Measurements from ENCODE around the gene MMP21.
A peak's percentile ranks its signal among the peaks of the same experiment; 100 is the strongest.

MMP21 gene, protein sequence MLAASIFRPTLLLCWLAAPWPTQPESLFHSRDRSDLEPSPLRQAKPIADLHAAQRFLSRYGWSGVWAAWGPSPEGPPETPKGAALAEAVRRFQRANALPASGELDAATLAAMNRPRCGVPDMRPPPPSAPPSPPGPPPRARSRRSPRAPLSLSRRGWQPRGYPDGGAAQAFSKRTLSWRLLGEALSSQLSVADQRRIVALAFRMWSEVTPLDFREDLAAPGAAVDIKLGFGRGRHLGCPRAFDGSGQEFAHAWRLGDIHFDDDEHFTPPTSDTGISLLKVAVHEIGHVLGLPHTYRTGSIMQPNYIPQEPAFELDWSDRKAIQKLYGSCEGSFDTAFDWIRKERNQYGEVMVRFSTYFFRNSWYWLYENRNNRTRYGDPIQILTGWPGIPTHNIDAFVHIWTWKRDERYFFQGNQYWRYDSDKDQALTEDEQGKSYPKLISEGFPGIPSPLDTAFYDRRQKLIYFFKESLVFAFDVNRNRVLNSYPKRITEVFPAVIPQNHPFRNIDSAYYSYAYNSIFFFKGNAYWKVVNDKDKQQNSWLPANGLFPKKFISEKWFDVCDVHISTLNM

DNA sequence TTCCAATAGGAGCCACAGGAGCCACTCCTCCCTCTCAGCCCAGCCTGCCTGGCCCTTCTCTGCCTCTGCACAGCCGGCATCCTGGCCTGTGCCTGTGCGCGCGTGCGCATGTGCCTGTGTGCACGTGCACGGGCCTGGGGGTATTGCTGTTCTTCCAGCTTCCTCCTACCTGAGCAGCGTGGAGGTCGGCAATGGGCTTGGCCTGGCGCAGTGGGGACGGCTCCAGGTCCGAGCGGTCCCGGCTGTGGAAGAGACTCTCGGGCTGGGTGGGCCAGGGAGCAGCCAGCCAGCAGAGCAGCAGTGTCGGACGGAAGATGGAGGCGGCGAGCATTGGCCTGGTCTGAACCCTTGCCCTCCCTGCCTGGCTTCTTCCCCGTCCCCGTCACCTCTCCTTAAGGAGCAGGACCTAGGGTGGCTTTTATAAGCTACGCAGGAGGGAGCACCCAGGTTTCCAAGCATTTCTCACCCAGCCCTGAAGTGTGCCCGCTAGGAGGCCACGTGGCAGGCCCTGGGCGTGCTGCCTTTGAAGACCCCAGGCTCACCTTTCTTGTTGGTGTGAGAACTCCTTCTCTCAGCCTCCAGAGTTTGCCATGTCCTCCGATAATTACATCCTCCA, at the start of gene MMP21:
TSS of gene MMP21 (minus strand) at position 331 of the 616 bp plus-strand sequence. CDS start at position 331, 0 bp downstream.
- DNase-seq (ENCODE audit: low read depth), result no peak

DNA sequence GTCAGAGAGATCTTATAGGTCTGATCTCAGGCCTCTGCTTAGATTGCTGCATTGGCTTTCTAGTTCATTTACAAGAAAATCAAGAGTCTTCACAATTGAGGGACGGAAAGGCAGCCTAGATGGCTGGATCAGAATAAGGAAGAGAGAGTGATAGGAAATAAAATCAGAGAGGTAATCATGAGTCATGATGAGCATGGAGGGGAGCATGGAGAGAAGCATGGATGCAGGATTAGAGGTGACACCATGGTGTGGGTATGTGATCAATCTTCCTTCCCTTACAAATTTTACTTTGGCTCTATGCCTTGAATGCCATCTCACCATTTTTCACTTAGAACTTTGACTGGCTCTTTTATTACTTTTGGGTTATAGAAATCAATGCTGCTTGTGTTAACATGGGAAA, 49.1 kb upstream of the MMP21 start:
- DNase-seq (ENCODE audit: low read depth), result no peak

DNA sequence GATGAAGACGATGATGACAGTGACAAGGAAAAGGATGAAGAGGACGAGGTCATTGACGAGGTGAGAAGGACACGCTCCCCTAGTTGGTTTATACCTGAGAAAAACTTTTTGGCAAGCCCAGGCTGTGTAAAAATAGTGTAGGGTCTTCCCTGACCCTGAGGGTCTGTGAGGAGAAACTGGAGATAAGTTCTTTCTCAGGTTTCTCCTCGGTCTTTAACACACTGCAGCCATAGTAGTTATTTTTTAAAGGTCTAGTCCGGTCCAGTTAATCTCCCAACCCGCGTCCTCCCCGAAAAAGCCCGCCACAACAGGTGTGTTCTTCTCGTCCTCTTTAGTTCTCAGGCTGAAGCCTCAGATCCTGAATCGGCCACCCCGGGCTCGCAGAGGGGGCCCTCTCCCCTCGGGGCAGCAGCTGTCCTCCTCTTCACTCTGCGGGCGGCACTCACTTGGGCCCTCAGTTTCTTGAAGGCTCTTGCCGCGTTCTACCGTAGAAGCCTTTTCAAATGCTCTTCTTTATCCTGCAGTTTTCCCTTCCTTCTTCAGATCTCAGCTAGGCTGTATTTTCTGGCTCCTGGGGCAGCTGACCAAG, 48.1 kb upstream of the MMP21 start:
- DNase-seq (ENCODE audit: low read depth), result no peak

DNA sequence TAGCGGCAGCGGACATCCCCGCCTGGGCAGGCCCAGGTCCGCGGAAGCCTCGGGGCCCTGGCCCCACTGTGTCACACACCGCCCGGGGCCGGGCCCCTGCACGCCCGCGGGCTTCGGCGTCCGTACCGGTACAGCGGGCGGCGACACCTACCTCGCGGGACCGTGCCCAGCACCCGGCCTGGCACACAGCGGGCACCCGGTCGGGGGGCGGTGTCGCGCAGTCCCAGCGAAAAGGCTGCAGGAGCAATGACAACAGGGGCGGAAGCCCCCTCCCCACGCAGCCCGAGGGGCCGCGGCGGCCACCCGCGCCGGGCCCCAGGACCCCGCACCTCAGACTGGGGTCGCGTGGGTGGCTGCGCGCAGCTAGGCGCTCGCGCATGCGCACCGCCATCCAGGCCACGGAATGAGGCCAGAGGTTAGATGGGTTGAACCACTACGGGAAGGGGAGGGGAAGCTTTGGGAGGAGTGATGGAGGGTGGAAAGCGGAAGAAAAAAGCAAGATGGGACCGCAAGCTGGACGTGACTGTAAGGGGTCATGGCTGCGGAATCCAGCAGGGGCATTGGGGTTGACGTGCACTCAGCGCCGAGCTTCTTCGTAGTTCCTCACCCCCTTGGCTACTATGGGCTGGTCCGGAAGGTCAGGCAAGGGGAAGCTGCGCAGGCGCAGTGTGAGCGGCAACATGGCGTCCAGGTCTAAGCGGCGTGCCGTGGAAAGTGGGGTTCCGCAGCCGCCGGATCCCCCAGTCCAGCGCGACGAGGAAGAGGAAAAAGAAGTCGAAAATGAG, 47.4 kb upstream of the MMP21 start, which contains the start of the genes BCCIP and UROS:
TSS of gene BCCIP (plus strand) at position 669 of the 785 bp plus-strand sequence. CDS start at position 681, 12 bp downstream.
TSS of gene UROS (minus strand) at position 381 of the 785 bp plus-strand sequence. CDS start 6,759 bp downstream, outside the sequence.
- DNase-seq (ENCODE audit: low read depth), result peak; percentile 82

DNA sequence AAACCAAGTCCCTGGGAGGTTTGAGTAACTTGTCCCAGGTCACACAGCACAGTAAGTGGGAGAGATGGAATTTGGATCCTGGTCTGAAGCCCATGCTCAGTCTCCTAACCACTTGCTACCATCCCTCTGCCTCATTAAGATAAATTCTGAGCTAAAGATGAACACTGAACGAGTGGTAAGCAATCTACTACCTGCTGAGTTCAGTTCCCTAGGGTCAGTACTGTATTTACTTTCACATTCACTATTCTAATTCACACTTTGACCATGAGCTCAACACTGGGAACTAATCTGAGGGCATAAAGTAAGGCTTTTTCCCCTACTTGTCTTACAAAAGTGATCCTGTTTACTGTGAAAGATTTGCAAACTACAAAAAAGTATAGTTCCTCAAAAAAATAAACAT, 45.1 kb upstream of the MMP21 start:
- DNase-seq (ENCODE audit: low read depth), result no peak

DNA sequence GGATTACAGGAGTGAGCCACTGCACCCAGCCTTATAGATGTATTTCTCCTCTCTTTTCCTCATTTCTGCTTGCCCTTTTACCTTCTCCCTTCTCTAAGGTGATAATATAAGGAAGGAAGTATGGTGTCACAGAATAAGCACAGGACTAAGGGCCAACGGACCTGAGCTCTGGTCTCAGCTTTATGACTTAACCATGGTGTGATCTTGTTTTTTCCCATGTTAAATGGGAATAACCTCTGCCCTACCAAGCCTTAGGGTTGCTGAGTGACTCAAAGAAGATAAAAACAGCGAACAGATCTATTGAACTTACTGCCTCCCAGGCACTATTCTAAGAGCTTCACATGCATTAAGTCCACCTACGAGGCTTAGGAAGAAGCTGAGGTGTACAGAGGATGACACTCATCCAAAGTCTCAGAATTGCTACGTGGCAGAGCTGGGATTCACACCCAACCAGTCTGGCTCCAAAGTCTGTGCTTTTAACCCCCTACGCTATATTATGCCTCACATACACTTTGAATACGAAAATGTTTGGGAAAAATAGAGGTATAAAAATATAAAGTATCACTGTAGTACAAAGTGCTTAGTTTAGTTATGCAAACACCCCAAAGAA, 41.8 kb upstream of the MMP21 start:
- no peak for DNase-seq (ENCODE audit: low read depth)

DNA sequence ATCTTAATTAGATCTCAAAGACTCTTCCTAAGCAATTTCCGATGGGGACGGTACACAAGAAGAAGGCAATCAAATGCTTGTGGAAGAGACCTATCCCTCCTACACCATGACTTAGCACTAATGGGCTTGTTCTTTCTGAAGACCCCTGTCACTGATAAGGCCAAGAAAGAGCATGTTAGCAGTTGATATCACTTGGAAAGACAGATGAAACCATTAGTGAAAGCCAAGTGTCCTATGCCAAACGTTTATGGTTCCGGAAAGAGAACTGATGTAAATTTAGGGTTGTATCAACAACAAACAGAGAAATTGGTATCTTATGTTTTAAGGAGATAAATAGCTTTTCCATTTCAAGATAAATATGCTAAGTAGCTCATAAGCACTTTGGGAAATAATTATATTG, 40.9 kb upstream of the MMP21 start:
- no peak for DNase-seq (ENCODE audit: low read depth)

DNA sequence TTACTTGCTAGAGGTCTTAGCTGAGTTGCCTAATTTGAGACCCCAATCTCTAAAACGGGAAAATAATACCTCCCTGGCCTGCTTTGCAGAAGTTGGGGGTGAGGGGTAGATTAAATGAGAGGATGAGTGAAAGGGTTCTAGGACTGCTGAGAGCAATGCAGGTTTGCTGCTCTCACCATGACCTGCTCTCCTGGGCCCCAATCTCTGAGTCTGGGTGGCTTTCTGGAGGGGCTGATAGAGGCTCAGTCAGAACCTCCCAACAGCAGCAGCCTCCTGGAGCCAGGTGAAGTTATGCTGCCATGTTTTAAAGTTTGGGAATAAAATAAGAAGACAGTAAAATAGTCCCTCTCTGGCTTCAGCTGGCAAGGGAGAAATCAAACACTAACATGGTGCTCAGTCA, 40.1 kb upstream of the MMP21 start:
- no peak for DNase-seq (ENCODE audit: low read depth)

DNA sequence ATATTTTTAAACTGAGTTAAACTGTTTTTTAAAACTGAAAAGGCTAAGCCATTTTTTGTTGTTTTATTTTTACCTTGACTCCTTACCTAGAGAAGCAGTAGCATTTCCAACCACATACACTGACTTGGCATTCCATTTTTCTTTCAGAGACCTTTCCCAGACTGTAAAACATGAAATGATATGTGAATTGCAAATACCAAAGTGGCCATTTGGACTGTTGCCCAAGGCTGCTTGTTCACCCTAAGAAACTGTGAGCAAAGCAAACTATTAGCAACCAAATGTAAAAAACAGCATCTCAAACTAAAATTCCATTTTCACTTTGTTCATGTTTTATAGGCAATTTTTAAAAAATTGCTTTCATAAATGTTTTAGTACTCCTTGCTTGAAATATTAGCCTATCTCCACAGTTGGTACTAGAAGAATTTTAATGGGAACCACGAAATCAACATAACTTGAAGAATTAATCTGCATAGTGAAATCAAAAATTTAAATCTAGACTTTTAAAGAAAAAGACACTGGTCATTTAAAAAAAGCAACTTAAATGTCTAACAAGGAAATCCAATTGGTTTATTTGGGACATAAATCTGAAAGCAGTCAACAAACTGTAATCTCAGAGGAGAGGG, 36.6 kb upstream of the MMP21 start:
- no peak for DNase-seq (ENCODE audit: low read depth)

DNA sequence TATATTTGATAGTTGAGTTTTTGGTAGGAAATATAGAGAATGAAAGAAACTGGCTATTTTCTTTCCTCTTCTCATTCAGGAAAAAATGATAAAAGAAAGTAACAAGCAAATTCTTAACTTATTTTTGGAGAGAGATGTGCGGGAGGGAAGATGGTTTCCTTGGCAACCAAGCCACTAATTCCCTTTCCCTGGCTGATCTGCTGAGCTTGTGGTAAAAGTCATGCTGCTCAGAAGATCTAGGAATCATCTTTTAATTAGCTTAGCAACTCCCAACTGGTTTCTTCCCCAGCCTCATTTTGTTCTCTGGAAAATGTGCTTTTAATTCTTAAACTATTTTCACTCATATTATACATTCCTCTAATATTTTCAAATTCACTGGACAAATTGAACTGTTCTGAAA, 35.6 kb upstream of the MMP21 start:
- no peak for DNase-seq (ENCODE audit: low read depth)

DNA sequence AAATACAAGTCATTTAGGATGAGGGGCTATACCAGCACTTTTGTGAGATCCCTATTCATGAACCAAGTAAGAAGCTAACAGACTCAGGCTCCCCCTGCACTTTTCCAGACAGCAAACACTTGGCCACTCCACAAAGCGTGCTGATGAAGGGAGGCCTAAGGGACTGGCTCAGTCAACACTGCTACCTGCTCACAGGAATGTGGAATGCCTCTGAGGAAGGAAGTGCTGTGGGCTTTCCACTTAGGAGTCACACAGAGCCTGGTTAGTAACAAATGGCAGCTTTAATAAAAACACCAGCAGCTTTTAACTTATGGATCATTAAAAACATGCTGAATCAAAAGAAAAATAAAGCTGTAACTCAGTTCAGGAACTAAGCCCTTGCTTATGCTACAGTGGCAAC, 32.4 kb upstream of the MMP21 start:
- DNase-seq (ENCODE audit: low read depth), result no peak

DNA sequence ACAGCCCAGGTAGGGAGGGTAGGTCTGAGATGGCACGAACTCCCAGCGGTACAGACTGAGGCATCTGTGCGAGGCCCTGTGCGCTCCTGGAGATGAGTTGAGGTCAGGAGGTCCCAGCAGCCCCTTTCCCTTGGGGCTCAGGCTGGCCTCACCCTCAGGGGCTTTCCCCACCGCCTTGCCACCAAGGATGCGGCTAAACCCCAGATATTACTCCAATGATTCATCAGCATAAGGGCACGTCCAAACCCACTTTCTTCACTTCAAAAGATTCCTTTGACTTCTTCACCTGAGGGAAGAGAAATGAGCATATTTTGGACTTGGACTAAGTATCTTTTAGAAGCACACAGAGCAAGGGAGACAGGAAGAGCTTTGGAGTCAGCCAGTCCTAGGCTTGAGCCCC, 27.1 kb upstream of the MMP21 start:
- no peak for DNase-seq (ENCODE audit: low read depth)

DNA sequence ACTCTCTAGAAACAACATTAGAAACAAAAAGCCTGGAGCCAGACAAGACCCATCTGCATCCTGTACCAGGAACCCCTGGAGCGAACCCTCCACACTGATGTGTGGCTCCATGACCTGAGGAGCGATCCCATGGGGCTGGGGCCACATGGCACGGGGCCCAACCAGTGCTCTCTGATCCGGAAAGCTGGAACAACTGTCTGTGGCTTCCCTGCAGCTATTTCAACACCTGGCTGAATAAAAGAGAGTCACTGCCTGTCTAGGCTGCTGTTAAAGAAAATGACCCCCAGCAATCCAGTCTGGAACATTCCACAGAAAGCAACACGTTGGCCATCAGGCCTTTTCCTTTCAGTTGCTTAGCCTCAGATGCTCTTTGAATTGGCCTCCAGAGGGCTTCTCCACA, 26.5 kb upstream of the MMP21 start:
- DNase-seq (ENCODE audit: low read depth), result no peak

DNA sequence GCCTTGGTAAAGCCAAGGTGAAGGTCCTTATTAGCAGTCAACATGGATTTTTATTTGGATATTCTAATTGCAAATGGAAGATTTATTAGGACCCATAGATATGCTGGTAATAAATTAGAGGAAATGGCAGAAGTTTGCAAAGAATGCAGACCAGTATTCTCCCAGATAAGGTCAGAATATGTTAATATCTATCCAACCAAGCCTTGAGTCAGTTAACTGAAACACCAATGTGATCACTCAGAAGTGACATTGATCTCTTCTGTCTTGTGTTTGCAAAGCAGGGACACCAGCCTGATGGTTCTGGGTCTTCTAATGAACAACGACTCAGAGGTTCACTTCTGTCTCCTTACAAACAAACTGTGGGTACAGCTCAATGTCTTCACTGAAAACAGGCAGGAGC, 26.0 kb upstream of the MMP21 start:
- DNase-seq (ENCODE audit: low read depth), result no peak

DNA sequence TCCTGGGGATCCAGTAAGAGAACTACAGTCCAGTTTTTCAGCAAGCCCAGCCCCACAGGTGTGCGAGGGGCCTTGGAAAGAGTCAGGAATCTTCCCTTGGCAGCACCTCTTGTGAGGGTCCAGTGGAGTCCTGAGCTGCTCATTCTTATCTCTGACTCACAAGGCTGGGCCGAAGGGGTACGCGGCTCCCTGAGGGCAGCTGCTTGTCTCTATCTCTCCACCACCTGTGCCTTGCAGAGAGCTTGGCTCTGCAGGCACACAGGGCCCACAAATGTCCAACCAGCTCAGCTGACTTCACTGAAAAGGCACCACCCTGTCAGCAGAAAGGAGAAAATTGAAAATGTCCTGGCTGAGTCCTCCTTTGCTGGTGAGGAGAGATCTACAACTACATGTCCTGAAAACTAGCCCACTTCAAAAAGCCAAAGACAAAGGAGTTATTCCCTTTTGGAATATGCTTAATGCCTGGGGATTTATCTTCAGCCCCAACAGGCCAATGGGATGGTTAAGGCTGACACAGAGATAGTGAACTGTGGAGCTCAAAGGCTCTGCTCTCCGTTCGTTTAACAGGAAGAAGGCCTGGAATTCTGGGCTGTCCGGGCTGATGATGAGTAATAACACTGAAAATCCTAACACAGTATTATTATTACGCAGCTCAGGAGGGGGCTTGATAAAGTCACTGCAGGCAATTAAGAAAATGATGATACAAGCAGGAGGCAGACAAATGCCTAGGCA, 24.0 kb upstream of the MMP21 start:
- DNase-seq (ENCODE audit: low read depth), result no peak

DNA sequence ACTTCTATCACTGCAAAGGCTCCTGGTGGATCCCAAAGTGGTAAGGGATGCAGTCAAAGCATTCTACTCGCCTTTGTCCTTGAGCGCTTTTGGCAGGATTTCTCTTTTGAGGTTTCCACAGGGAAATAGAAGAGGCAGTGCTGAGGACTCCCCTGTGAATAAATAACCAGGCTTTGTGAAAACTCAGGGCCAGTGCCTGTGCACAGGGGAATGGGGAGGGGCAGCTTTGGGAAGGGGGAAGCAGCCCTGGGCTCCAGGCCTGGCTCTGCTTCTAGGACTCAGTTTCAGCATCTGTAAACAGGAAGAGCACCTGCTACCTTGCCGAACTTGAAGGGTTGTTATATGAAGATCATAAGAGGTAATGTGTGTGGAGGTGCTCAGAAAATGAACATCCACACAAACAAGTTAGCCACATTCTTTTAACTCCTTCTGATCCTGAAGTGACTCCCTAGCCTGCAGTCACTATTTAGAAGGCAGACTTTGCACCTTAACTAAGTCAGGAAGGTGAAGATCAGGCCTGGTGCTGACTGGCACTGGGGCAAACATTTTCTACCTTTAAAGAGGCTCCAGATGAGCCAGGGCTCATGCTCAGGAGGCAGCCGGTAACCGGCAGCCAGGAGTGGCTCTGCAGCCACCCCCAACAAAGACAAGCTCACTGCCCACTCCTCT, 22.5 kb upstream of the MMP21 start:
- DNase-seq (ENCODE audit: low read depth), result no peak

DNA sequence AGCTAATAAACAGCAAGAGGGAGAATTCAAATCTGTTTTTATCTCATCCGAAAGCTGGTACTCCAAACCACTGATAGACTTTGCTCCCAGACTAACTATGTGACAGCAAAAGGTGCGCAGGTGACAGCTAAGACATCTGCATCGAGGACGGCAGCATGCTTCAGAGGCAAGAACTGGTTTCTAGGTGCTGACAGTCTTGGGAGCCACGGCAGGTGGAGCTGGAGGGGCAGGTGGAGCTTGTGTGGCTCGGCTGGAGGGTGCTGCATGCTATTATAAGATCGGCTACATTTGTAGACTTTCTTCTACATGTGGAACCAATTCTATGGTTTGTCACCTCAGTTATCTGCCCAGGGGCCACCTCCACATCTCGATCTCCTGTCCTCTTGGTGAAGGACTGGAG, 21.8 kb upstream of the MMP21 start:
- no peak for DNase-seq (ENCODE audit: low read depth)

DNA sequence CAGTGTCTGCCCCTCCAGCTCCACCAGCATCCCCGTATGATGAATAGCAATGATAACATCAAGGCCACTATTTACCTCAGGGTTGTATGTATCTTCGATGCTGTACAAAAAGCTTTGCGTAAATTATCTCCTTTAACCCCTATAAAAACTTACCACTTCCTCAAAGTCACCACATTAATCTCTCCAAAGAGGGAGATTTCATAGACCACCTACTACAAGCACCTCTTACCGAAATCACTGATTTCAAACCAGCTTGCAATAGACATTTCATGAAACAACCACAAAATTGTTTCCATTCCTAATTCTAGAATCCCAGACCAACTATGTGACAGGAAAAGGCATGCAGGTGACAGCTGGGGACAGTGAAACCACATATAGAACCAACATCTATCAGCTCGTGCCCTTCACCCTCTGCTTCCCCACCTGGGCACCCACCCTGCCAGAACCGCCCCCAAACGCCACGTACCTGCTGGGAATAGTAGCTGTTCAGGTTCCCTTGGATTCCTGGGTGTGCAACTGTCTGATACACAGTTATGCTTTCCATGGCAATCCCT, 20.1 kb upstream of the MMP21 start:
- DNase-seq (ENCODE audit: low read depth), result no peak

DNA sequence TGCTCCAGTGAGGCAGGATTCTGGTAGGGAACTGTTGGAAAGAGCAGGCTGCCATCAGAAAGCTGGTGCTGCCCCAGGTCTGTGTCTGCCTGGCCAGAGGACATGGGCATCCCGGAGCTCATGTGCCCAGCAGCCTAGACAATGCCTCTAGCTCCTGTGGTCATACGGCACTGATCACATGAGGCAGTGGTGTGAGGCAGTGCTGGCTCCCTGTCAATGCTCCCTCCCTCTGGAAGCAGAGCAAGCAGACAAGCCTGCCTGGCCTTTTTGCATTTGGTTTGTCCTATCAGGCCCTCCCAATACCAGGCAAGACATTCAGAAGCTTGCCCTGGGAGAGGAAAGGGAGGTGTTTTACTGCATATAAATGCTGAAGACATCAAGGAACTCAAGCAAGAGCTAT, 19.5 kb upstream of the MMP21 start:
- DNase-seq (ENCODE audit: low read depth), result no peak

All from stimulated activated CD8-positive, alpha-beta memory T cell treated with anti-CD3 and anti-CD28 coated beads, Interleukin-15, amount 100 ng/mL, for 1 hour (primary cell).